ENCODE data around the gene NAAA.
A peak's percentile ranks its signal among the peaks of the same experiment; 100 is the strongest.

NAAA gene

GRCh38 chr4:75953509-75953908 lies 12.7 kb upstream of the NAAA start:
- no peak overlapping the region for H3K4me2 ChIP-seq (ENCODE audit: low read length)
- H3K4me1 ChIP-seq (ENCODE audit: control insufficient read depth, low read length): peaks cover 22% of the 10 kb centered on the region
- no peaks in the 10 kb centered on the region for H3K9me2 ChIP-seq (replicated peaks; ENCODE audit: control insufficient read depth, low read length)
- H3K27ac ChIP-seq (ENCODE audit: low read depth, low read length): no peak overlapping the region
- no peaks in the 10 kb centered on the region for H3K9me3 ChIP-seq (ENCODE audit: control insufficient read depth, insufficient read depth, low read length)
- no peaks in the 10 kb centered on the region for H3K79me2 ChIP-seq (ENCODE audit: control insufficient read depth, low read length)
- no peaks in the 10 kb centered on the region for H3K27me3 ChIP-seq (ENCODE audit: control insufficient read depth, low read length)
- 0 out of 2 replicates have a peak, but pooled peaks cover 3% of the 10 kb centered on the region for H3F3A ChIP-seq (ENCODE audit: control insufficient read depth, insufficient read depth)
- no peak for TF ChIP-seq CTCF (IDR thresholded peaks at IDR 0.05; ENCODE audit: low read depth, low read length, poor library complexity, severe bottlenecking)
- no peak for TF ChIP-seq EZH2phosphoT487 (IDR thresholded peaks at IDR 0.05; ENCODE audit: borderline replicate concordance, low read length)
- H3K4me3 ChIP-seq (ENCODE audit: low read length): no peak overlapping the region
- H3K36me3 ChIP-seq (ENCODE audit: control insufficient read depth, low read length): peaks cover 87% of the 10 kb centered on the region
- H4K20me1 ChIP-seq (ENCODE audit: control insufficient read depth, insufficient read depth, low read depth, low read length): no peaks in the 10 kb centered on the region

DNA sequence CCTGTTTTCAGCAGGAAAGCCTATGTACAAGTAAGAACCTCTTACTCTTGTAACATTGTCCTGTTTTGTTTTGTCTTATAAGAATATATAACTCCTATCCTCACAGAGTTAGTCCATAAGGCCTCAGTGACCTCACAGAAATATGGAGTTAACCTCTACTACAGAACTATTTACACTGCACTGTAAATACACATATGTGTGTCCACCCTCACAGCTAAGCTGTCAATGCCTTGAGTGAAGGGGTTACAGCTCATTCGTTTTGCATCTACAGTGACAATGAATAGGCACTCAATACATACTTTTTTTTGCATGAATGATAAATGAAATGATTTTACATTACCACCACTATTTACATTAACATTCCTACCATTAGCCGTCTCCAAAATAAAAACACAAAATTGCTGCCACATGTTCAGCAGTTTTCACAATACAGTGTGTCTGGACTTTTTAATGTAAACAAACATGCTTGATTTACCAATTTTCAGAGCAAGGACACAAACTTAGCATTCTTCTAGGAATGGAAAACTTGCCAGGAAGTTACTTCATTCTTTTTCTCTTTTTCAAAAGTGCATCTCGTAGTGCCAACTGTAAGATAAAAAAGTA lies 9.5 kb upstream of the NAAA start:
- H3K4me1 ChIP-seq (ENCODE audit: control insufficient read depth, low read length): peaks cover 24% of the 10 kb centered on the region
- H3K36me3 ChIP-seq (ENCODE audit: control insufficient read depth, low read length): peaks cover 75% of the 10 kb centered on the region
- no peaks in the 10 kb centered on the region for H3K9me3 ChIP-seq (ENCODE audit: control insufficient read depth, insufficient read depth, low read length)
- H3K79me2 ChIP-seq (ENCODE audit: control insufficient read depth, low read length): no peaks in the 10 kb centered on the region
- H3K9me2 ChIP-seq (replicated peaks; ENCODE audit: control insufficient read depth, low read length): no peaks in the 10 kb centered on the region
- H3K27me3 ChIP-seq (ENCODE audit: control insufficient read depth, low read length): no peaks in the 10 kb centered on the region
- H3K4me2 ChIP-seq (ENCODE audit: low read length): no peak overlapping the region
- 0 out of 2 replicates have a peak, but pooled peaks cover 3% of the 10 kb centered on the region for H3F3A ChIP-seq (ENCODE audit: control insufficient read depth, insufficient read depth)
- TF ChIP-seq CTCF (IDR thresholded peaks at IDR 0.05; ENCODE audit: low read depth, low read length, poor library complexity, severe bottlenecking): no peak
- TF ChIP-seq EZH2phosphoT487 (IDR thresholded peaks at IDR 0.05; ENCODE audit: borderline replicate concordance, low read length): no peak
- no peak overlapping the region for H3K27ac ChIP-seq (ENCODE audit: low read depth, low read length)
- H4K20me1 ChIP-seq (ENCODE audit: control insufficient read depth, insufficient read depth, low read depth, low read length): no peaks in the 10 kb centered on the region
- H3K4me3 ChIP-seq (ENCODE audit: low read length): no peak overlapping the region

DNA sequence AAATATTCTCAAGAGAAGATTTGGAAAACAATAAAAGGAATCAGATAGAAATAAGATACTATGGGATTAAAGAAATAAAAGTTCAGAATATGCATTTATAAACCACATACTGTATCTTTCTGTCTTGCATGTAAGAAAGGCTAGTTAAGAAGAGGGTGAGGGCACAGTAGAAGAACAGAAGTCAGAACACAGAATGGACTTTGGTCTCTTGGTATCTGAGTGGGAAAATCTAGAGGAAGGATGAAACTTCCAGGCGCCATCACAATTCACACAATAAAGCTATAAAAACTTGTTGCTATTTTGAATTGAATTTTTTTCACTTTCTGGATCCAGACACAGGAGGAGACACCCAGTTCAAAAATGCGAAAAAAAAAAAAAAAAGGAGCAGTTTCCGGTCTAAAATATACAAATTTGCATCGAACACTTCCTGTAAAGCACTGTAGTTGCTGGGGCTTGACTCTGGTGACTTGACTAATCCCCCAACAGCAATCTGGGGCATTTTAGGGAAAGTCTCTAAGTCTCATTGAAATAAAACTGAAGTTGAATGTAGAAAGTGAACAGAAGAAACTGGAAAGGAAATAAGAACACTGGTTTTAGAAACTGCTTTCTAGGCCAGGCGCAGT lies 8.1 kb upstream of the NAAA start:
- TF ChIP-seq EZH2phosphoT487 (IDR thresholded peaks at IDR 0.05; ENCODE audit: borderline replicate concordance, low read length): no peak
- no peak for TF ChIP-seq CTCF (IDR thresholded peaks at IDR 0.05; ENCODE audit: low read depth, low read length, poor library complexity, severe bottlenecking)
- Histone ChIP-seq H3K9me3 (ENCODE audit: control insufficient read depth, insufficient read depth, low read length) (no peaks in the 10 kb centered on the region), H3F3A (ENCODE audit: control insufficient read depth, insufficient read depth) (0 out of 2 replicates have a peak, but pooled peaks cover 3% of the 10 kb centered on the region), H3K4me3 (ENCODE audit: low read length) (peak overlapping the region; percentile 14; the same call in 1 of the 2 replicates), H3K27me3 (ENCODE audit: control insufficient read depth, low read length) (no peaks in the 10 kb centered on the region), H3K27ac (ENCODE audit: low read depth, low read length) (peak overlapping the region; percentile 16; the same call in 1 of the 2 replicates), H4K20me1 (ENCODE audit: control insufficient read depth, insufficient read depth, low read depth, low read length) (no peaks in the 10 kb centered on the region), H3K4me1 (ENCODE audit: control insufficient read depth, low read length) (peaks cover 24% of the 10 kb centered on the region), H3K36me3 (ENCODE audit: control insufficient read depth, low read length) (peaks cover 68% of the 10 kb centered on the region), H3K4me2 (ENCODE audit: low read length) (peak overlapping the region; percentile 44), H3K9me2 (replicated peaks; ENCODE audit: control insufficient read depth, low read length) (no peaks in the 10 kb centered on the region), H3K79me2 (ENCODE audit: control insufficient read depth, low read length) (no peaks in the 10 kb centered on the region)
